Measurements from ENCODE around the gene DCDC2. TPM values are rescaled to one million over a fixed set of nuclear protein-coding genes. Genes with fewer than 3 reads are reported as not detected.

DCDC2 gene
- total RNA-seq, 1 experiment from 2014 or later, result 1.8 TPM

GRCh38 chr6:24329022-24329421 is 28.8 kb downstream of the DCDC2 start:
- no peaks in the 10 kb centered on the region for H3K36me3 Mint-ChIP-seq
- no peak overlapping the region for H3K4me3 Mint-ChIP-seq
- no peak for ATAC-seq
- no peak overlapping the region for H3K27ac Mint-ChIP-seq
- peaks cover 9% of the 10 kb centered on the region for H3K4me1 Mint-ChIP-seq
- no peak for DNase-seq (ENCODE audit: low spot score)
- no peaks in the 10 kb centered on the region for H3K9me3 Mint-ChIP-seq
- peaks cover 64% of the 10 kb centered on the region for H3K27me3 Mint-ChIP-seq (ENCODE audit: low read depth)
- CTCF ChIA-PET, result interaction anchor here (2.1 kb wide), 1 partner anchor 46 kb away, joined by 8 read pairs; no protein-coding TSS in a partner anchor
- TF ChIP-seq PREB (CRISPR knock-in tag; IDR thresholded peaks at IDR 0.05; ENCODE audit: borderline replicate concordance), result no peak
- no peak for TF ChIP-seq ZBTB21 (CRISPR knock-in tag; IDR thresholded peaks at IDR 0.05; ENCODE audit: borderline replicate concordance)
- no peak for TF ChIP-seq USF1 (CRISPR knock-in tag; IDR thresholded peaks at IDR 0.05)
- no peak for TF ChIP-seq CBFB (CRISPR knock-in tag; IDR thresholded peaks at IDR 0.05; ENCODE audit: low read depth)
- no peak for TF ChIP-seq ZMAT4 (CRISPR knock-in tag; IDR thresholded peaks at IDR 0.05)
- TF ChIP-seq ZNF512 (CRISPR knock-in tag; IDR thresholded peaks at IDR 0.05; ENCODE audit: borderline replicate concordance), result no peak
- TF ChIP-seq ZNF121 (CRISPR knock-in tag; IDR thresholded peaks at IDR 0.05), result no peak
- no peak for TF ChIP-seq ZNF138 (CRISPR knock-in tag; conservative IDR thresholded peaks at IDR 0.05)
- no peak for TF ChIP-seq FOXK1 (CRISPR knock-in tag; IDR thresholded peaks at IDR 0.05)
- POLR2A ChIA-PET, result interaction anchor here (1.0 kb wide), 1 partner anchor 10 kb away, joined by 3 read pairs; no protein-coding TSS in a partner anchor

GRCh38 chr6:24327756-24328155 is 30.1 kb downstream of the DCDC2 start:
- Mint-ChIP-seq H3K27ac (no peak overlapping the region), H3K4me1 (peaks cover 17% of the 10 kb centered on the region), H3K36me3 (no peaks in the 10 kb centered on the region), H3K9me3 (no peaks in the 10 kb centered on the region), H3K27me3 (ENCODE audit: low read depth) (peaks cover 73% of the 10 kb centered on the region), H3K4me3 (no peak overlapping the region)
- ATAC-seq (no peak), DNase-seq (ENCODE audit: low spot score) (no peak)
- ChIA-PET POLR2A (no interaction called here), CTCF (interaction anchor here (0.6 kb wide), 1 partner anchor 70 kb away, joined by 3 read pairs; no protein-coding TSS in a partner anchor)
- TF ChIP-seq ZNF263 (CRISPR knock-in tag; IDR thresholded peaks at IDR 0.05; ENCODE audit: low read depth), result no peak
- TF ChIP-seq ZNF512 (CRISPR knock-in tag; IDR thresholded peaks at IDR 0.05; ENCODE audit: borderline replicate concordance), result no peak
- TF ChIP-seq ZSCAN18 (CRISPR knock-in tag; IDR thresholded peaks at IDR 0.05), result no peak
- no peak for TF ChIP-seq ZNF396 (CRISPR knock-in tag; IDR thresholded peaks at IDR 0.05; ENCODE audit: borderline replicate concordance)
- TF ChIP-seq NFYB (CRISPR knock-in tag; conservative IDR thresholded peaks at IDR 0.05; ENCODE audit: low read depth), result no peak
- no peak for TF ChIP-seq ZBTB21 (CRISPR knock-in tag; IDR thresholded peaks at IDR 0.05; ENCODE audit: borderline replicate concordance)
- no peak for TF ChIP-seq NFATC4 (CRISPR knock-in tag; IDR thresholded peaks at IDR 0.05)
- TF ChIP-seq USF1 (CRISPR knock-in tag; IDR thresholded peaks at IDR 0.05), result no peak
- no peak for TF ChIP-seq ZNF138 (CRISPR knock-in tag; conservative IDR thresholded peaks at IDR 0.05)
- TF ChIP-seq SOX15 (CRISPR knock-in tag; IDR thresholded peaks at IDR 0.05), result no peak
- no peak for TF ChIP-seq NR3C1 (CRISPR knock-in tag; conservative IDR thresholded peaks at IDR 0.05; ENCODE audit: low read depth)
- no peak for TF ChIP-seq ATF6 (CRISPR knock-in tag; IDR thresholded peaks at IDR 0.05)
- TF ChIP-seq HMGXB4 (CRISPR knock-in tag; IDR thresholded peaks at IDR 0.05), result no peak
- TF ChIP-seq CREB1 (CRISPR knock-in tag; IDR thresholded peaks at IDR 0.05), result no peak
- TF ChIP-seq MAX (CRISPR knock-in tag; IDR thresholded peaks at IDR 0.05), result no peak
- TF ChIP-seq ETV6 (CRISPR knock-in tag; IDR thresholded peaks at IDR 0.05), result no peak
- no peak for TF ChIP-seq OVOL2 (CRISPR knock-in tag; IDR thresholded peaks at IDR 0.05; ENCODE audit: borderline replicate concordance)
